WI38 (cell line): ENCODE results near the gene FLCN.
"Not testable (repeated sequence)": the region's sequence is repeated elsewhere in the genome, so short reads cannot be mapped to it uniquely, and the experiment has no call there.

Experiments
- H3K4me3 ChIP-seq: 2 replicates; pipeline ENCODE4 v1.5.1; 2011; ENCODE audit warnings: low read depth, mild to moderate bottlenecking, control low read depth, low read length
- TF ChIP-seq, protein P1 (sequence below): IDR thresholded peaks from 2 replicates; pipeline ENCODE4 v1.5.1; 2012; ENCODE audit warnings: low read depth, mild to moderate bottlenecking, control low read depth, low read length

FLCN gene

GRCh38 chr17:17269926-17270773 is 33.2 kb upstream of the FLCN start:
- TF ChIP-seq, protein P1, sequence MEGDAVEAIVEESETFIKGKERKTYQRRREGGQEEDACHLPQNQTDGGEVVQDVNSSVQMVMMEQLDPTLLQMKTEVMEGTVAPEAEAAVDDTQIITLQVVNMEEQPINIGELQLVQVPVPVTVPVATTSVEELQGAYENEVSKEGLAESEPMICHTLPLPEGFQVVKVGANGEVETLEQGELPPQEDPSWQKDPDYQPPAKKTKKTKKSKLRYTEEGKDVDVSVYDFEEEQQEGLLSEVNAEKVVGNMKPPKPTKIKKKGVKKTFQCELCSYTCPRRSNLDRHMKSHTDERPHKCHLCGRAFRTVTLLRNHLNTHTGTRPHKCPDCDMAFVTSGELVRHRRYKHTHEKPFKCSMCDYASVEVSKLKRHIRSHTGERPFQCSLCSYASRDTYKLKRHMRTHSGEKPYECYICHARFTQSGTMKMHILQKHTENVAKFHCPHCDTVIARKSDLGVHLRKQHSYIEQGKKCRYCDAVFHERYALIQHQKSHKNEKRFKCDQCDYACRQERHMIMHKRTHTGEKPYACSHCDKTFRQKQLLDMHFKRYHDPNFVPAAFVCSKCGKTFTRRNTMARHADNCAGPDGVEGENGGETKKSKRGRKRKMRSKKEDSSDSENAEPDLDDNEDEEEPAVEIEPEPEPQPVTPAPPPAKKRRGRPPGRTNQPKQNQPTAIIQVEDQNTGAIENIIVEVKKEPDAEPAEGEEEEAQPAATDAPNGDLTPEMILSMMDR: no peak
- no peak overlapping the region for H3K4me3 ChIP-seq

GRCh38 chr17:17264430-17264829 is 27.5 kb upstream of the FLCN start:
- no peak overlapping the region for H3K4me3 ChIP-seq
- TF ChIP-seq, protein P1: no peak

GRCh38 chr17:17258998-17259397 is 22.0 kb upstream of the FLCN start:
- TF ChIP-seq, protein P1: no peak
- no peak overlapping the region for H3K4me3 ChIP-seq

DNA sequence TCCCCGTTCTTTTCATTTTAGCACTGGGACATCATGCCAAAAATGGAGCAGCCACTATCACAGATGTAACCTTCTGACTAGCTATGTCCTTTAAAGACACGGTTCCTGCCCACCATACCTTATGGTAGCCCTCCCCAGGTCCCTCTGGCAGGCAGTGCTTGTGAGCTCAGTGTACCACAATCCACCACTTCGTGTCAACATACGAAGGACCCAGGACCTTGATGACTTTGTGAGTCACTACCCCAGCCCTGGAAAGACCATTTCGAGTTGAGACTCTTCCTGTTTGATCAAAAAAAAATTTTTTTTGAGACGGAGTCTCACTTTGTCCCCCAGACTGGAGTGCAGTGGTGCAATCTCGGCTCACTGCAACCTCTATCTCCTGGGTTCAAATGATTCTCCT is 21.0 kb upstream of the FLCN start:
- no peak overlapping the region for H3K4me3 ChIP-seq
- TF ChIP-seq, protein P1: no peak

GRCh38 chr17:17256316-17256715 is 19.3 kb upstream of the FLCN start:
- no peak overlapping the region for H3K4me3 ChIP-seq
- TF ChIP-seq, protein P1: no peak

- H3K4me3 ChIP-seq: not testable (repeated sequence)
Measured at GRCh38 chr17:17255689-17256088, 18.7 kb upstream of the FLCN start.

- TF ChIP-seq, protein P1: no peak
- no peak overlapping the region for H3K4me3 ChIP-seq
Measured at GRCh38 chr17:17254036-17254435, 17.1 kb upstream of the FLCN start.

- H3K4me3 ChIP-seq: no peak overlapping the region
- TF ChIP-seq, protein P1: no peak
Measured at GRCh38 chr17:17253406-17253805, 16.4 kb upstream of the FLCN start.
